ENCODE measurements around the gene KIAA0753.
A peak's percentile ranks its signal among the peaks of the same experiment; 100 is the strongest.

Gene KIAA0753

DNA sequence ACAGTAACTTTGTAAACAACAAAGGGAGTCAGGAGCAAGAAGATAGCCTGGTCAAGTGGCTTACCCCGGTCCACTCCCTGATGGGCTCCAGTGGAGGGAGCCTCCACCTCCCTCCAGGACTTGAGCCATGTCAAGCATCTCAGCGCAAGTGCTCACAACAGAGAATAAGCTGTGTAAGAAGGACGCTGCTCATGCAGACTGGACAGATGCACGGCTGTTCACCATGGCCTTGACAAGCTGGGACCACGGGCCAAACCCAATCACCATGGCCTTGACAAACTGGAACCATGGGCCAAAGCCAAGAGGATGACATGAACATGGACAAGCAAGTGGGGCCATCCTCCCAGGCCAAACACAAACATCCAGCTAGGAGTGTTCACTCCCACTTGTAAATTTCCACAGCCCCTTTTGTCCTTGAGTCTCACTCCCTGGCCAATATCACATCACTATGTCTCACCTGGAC lies 80.7 kb downstream of the KIAA0753 start:
- no peak overlapping the region for H3K4me2 ChIP-seq (ENCODE audit: low read length)
- H3K9ac ChIP-seq (ENCODE audit: low read depth, low read length): no peak overlapping the region
- peaks cover 10% of the 10 kb centered on the region for H3K4me1 ChIP-seq (ENCODE audit: control insufficient read depth, insufficient read depth, low read length)
- H3K36me3 ChIP-seq (ENCODE audit: insufficient read depth, low read length): no peaks in the 10 kb centered on the region
- no peaks in the 10 kb centered on the region for H3K9me3 ChIP-seq (replicated peaks; ENCODE audit: low read length)
- H3K4me3 ChIP-seq (ENCODE audit: low read length): no peak overlapping the region
- H3K27me3 ChIP-seq (ENCODE audit: control insufficient read depth, insufficient read depth, low read length): peaks cover 4% of the 10 kb centered on the region

DNA sequence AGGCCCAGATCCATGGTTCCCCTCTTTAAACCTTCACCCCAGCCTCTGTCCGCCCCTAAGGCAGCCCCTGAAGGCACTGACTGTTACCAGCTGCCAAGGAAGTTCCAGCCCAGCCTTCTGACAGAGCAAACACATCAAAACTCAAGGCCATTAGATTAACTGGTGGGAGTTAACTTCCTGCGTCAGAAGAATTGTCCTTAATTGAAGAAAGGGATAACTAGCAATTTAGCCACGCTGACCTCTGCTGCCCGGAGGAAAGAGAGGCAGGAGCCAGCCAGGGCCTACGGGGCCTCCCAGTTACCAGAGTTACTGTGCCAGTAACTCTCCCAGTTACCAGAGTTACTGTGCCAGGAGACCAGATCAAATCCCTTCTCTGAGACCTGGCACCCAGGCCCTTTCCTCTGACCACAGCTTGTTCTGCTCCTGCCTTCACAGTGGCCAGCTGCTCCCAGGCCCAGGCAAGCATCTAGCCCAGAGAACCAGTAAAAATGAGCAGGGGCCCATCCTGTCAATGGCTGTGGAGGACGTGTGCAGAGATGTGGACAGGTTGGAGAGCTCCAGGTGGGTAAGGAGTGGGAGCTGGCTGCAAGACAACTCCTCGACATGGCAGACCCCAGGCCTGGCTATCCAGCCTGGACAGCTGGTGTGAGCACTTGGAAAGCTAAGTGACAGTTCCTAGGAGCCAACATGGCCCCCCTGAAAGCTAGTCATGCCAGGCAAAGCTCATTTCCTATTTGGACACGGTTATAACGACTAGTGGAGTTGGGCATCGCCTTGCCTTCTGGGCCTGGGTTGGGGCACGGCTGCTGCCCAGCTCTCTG lies 81.4 kb downstream of the KIAA0753 start:
- Histone ChIP-seq H3K4me3 (ENCODE audit: low read length) (no peak overlapping the region), H3K9ac (ENCODE audit: low read depth, low read length) (no peak overlapping the region), H3K4me2 (ENCODE audit: low read length) (no peak overlapping the region), H3K9me3 (replicated peaks; ENCODE audit: low read length) (no peaks in the 10 kb centered on the region), H3K27me3 (ENCODE audit: control insufficient read depth, insufficient read depth, low read length) (peaks cover 7% of the 10 kb centered on the region), H3K36me3 (ENCODE audit: insufficient read depth, low read length) (no peaks in the 10 kb centered on the region), H3K4me1 (ENCODE audit: control insufficient read depth, insufficient read depth, low read length) (peaks cover 15% of the 10 kb centered on the region)

DNA sequence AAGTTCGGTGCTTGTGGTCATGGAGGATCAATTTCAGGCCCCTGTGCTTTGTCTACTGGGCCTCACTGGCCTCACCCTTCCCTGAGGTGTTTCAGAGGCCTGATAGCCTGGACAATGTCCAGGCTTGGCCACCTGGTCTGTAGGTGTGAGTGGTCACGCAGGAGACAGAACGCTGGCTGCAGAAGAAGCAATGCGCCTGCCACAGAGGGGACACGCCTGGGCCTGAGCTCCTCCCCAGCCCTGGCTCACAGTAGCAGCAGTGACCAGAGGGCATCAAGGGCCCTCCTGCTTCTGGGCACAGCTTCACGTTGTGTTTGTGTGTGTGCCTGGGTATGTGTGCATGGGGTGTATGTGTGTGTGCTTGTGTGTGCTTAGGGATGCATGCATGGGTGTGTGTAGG lies 82.2 kb downstream of the KIAA0753 start:
- H3K4me2 ChIP-seq (ENCODE audit: low read length): no peak overlapping the region
- H3K4me3 ChIP-seq (ENCODE audit: low read length): no peak overlapping the region
- H3K9ac ChIP-seq (ENCODE audit: low read depth, low read length): no peak overlapping the region
- no peaks in the 10 kb centered on the region for H3K9me3 ChIP-seq (replicated peaks; ENCODE audit: low read length)
- H3K27me3 ChIP-seq (ENCODE audit: control insufficient read depth, insufficient read depth, low read length): peaks cover 10% of the 10 kb centered on the region
- peaks cover 15% of the 10 kb centered on the region for H3K4me1 ChIP-seq (ENCODE audit: control insufficient read depth, insufficient read depth, low read length)
- H3K36me3 ChIP-seq (ENCODE audit: insufficient read depth, low read length): no peaks in the 10 kb centered on the region

DNA sequence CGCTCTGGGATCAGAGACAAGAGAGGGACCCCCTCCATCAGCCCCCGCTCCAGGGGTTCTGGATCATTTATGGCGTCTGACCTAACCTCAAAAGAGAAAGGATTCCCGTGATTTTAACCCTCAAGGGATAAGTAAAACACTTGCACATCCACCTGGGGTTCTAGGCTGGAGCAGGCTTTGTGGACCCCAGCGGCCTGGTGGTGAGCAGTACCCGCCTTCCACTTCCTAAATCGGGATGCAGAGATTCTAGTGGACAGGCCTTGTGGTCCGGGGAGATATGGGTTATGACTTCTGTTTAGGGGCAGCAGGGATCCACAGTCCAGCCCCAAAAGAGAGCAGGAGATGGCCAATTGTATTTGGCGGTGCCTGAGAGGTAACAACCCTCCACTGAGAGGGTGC lies 83.5 kb downstream of the KIAA0753 start:
- Histone ChIP-seq H3K36me3 (ENCODE audit: insufficient read depth, low read length) (no peaks in the 10 kb centered on the region), H3K4me3 (ENCODE audit: low read length) (no peak overlapping the region), H3K4me2 (ENCODE audit: low read length) (no peak overlapping the region), H3K4me1 (ENCODE audit: control insufficient read depth, insufficient read depth, low read length) (peaks cover 19% of the 10 kb centered on the region), H3K9ac (ENCODE audit: low read depth, low read length) (no peak overlapping the region), H3K9me3 (replicated peaks; ENCODE audit: low read length) (no peaks in the 10 kb centered on the region), H3K27me3 (ENCODE audit: control insufficient read depth, insufficient read depth, low read length) (peaks cover 13% of the 10 kb centered on the region)

DNA sequence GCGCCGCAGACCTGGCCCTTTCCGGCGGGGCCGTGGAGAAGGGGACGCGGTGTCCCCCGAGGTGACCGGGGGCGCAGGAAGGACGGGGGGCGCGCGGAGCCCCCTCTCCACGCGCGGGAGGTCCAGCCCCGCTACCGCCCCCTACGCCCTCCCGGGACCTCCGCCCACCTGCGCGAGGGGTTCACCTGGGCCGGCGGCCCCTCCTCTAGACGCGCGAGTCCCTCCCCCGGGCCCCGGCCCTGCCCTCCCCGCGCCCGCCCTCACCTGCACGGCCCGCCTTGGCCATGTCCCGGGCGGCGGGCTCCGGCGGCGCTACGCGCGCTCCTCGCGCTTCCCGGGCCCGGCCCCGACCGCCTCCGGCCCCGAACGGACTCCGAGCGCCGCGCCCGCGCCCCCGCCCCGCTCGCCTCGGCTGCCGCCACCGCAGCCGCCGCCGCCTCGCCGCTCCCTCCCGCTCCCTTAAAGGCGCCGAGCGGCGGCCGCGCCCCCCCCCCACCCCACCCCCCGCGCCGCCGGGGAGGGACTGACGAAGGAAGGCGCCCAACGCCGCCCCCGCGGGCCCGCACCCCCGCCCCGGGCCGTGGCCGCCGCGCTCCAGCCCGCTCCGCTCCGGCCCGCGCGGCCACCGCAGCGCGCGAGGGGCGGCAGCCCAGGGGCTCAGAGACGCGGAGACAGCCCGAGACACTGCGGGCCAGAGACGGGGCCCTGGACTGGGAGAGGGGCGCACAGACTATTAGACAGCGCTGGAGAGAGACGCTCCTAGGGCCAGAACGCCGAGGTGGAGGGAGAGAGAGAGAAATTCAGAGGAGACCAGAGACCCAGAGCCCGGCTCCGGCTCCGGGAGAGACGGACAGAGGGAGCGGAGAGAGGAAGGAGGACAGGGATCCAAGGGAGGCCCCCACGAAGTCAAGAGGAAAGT lies 84.1 kb downstream of the KIAA0753 start, which contains the start of gene PITPNM3:
TSS of gene PITPNM3 (minus strand) at position 435 of the 919 bp plus-strand sequence. CDS start at position 286, 149 bp downstream.
- Histone ChIP-seq H3K4me3 (ENCODE audit: low read length) (peak within 1 kb of the TSS; percentile 72), H3K27me3 (ENCODE audit: control insufficient read depth, insufficient read depth, low read length) (peaks cover 13% of the 10 kb centered on the region), H3K4me1 (ENCODE audit: control insufficient read depth, insufficient read depth, low read length) (peaks cover 19% of the 10 kb centered on the region), H3K4me2 (ENCODE audit: low read length) (peak within 1 kb of the TSS; percentile 97), H3K9me3 (replicated peaks; ENCODE audit: low read length) (no peaks in the 10 kb centered on the region), H3K36me3 (ENCODE audit: insufficient read depth, low read length) (no peaks in the 10 kb centered on the region), H3K9ac (ENCODE audit: low read depth, low read length) (peak within 1 kb of the TSS; percentile 26)

DNA sequence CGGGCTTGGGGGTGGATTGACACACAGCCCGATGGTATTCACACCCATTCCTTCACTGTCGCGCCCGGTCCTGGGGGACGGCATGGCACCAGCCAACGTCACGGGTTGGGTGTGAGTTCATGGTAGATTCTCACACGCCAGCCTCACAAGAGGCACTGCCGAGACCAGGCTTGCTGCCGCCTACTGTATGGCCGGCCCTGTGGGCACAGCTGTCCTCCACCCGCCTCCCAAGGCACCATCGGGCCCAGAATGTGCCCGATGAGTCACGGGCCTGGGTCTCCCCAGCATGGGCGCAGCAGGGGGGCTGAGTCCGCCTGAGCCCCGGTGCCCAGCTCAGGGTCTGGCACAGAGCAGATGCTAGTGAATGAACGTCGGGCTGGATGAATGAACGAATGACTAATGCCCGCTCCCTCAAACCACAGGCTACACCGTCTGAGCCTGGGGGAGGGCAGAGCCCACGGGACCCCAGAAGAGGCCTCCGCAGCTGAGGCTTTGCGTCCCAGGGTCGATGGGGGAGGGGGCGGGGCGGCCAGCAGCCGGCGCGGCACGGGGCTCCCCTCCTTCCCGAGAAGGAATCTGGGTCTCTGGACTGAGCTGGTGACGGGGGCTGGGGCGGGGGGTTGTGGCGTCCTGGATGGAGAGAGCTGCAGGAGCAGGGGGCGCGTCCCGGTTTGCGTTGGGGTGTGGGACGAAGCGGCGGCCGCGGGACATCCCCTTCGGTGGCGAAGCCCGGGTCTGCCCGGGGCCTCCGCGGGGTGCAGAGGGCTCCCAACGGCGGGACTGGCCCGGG lies 85.0 kb downstream of the KIAA0753 start:
- Histone ChIP-seq H3K4me1 (ENCODE audit: control insufficient read depth, insufficient read depth, low read length) (peaks cover 19% of the 10 kb centered on the region), H3K27me3 (ENCODE audit: control insufficient read depth, insufficient read depth, low read length) (peaks cover 13% of the 10 kb centered on the region), H3K4me2 (ENCODE audit: low read length) (peak overlapping the region; percentile 97), H3K4me3 (ENCODE audit: low read length) (peak overlapping the region; percentile 72), H3K9me3 (replicated peaks; ENCODE audit: low read length) (no peaks in the 10 kb centered on the region), H3K9ac (ENCODE audit: low read depth, low read length) (peak overlapping the region; percentile 26), H3K36me3 (ENCODE audit: insufficient read depth, low read length) (no peaks in the 10 kb centered on the region)

DNA sequence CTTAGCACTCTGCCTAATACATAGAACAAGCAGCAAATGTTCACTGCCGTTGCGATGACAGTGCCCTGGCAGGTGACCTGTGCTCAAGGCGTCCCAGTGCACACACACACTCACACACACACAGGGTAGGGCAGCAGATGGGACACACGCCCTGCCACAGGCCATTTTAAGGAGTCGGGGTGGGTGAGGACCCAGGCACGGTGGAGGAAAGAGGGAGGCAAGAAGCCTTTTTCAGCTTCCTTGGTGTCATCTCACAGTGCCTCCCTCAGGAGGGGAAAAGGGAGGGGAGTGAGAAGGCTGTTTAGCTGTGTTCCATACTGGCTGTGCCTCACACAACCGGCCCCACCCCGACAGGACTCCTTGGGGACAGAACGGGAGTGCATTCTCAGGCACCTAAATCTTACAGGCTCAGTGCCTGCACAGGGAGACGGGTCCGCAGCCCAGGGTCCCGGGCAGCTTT lies 85.6 kb downstream of the KIAA0753 start:
- Histone ChIP-seq H3K36me3 (ENCODE audit: insufficient read depth, low read length) (no peaks in the 10 kb centered on the region), H3K27me3 (ENCODE audit: control insufficient read depth, insufficient read depth, low read length) (peaks cover 13% of the 10 kb centered on the region), H3K9ac (ENCODE audit: low read depth, low read length) (peak overlapping the region; percentile 26), H3K4me1 (ENCODE audit: control insufficient read depth, insufficient read depth, low read length) (peaks cover 19% of the 10 kb centered on the region), H3K4me2 (ENCODE audit: low read length) (peak overlapping the region; percentile 97), H3K9me3 (replicated peaks; ENCODE audit: low read length) (no peaks in the 10 kb centered on the region), H3K4me3 (ENCODE audit: low read length) (peak overlapping the region; percentile 72)

DNA sequence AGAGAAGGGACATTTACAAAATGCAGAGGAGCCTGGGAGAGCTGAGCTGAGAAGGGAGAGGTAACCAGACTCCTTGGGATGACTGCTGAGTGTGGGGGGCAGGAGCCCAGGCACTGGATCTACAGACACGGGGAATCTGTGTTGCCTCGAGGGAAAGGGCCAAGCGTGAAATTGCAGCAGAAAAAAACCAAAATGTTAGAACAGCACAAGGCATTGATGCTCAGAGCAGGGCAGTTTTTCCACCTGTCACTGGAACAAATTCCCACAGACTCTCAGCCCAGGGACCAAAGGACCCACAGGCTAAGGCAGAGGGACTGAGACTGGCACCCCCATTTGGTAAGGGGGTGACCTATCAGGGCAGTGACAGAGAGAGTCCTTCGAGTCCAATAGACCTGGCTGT lies 86.2 kb downstream of the KIAA0753 start:
- H3K4me3 ChIP-seq (ENCODE audit: low read length): no peak overlapping the region
- H3K27me3 ChIP-seq (ENCODE audit: control insufficient read depth, insufficient read depth, low read length): peaks cover 13% of the 10 kb centered on the region
- peak overlapping the region; percentile 97 for H3K4me2 ChIP-seq (ENCODE audit: low read length)
- H3K9me3 ChIP-seq (replicated peaks; ENCODE audit: low read length): no peaks in the 10 kb centered on the region
- peaks cover 19% of the 10 kb centered on the region for H3K4me1 ChIP-seq (ENCODE audit: control insufficient read depth, insufficient read depth, low read length)
- no peak overlapping the region for H3K9ac ChIP-seq (ENCODE audit: low read depth, low read length)
- no peaks in the 10 kb centered on the region for H3K36me3 ChIP-seq (ENCODE audit: insufficient read depth, low read length)

DNA sequence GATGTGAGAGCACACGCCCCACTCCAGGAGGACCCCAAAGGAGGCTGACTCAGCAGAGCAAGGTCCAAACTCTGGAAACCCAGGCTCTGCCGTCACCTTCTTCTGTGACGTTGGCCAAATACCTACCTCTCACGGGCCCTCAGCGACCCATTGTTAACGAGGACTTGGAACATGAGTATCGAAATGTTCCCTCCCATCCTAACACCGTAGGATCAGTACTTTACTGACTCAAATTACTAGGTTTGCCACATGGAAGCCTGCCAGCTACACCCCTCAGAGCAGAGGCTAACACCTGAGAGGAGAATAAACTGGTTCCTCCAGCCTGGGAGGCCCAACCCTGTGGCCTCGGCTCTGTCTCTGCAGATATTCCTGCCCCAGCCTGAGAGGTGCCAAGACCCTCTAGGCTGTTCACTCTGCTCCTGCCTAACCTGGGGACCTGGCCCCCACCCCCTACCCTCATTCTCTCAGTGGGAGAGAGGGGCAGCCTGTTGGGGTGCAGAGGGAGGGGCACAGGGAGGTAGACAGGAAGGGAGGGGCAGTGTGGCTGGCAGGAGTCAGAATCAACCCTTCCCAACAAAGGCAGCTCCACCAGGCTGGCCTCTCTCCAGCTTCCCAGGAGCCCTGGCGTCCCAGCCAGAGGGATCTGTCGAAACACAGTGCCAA lies 88.5 kb downstream of the KIAA0753 start:
- no peak overlapping the region for H3K4me2 ChIP-seq (ENCODE audit: low read length)
- H3K4me3 ChIP-seq (ENCODE audit: low read length): no peak overlapping the region
- no peaks in the 10 kb centered on the region for H3K9me3 ChIP-seq (replicated peaks; ENCODE audit: low read length)
- peaks cover 31% of the 10 kb centered on the region for H3K4me1 ChIP-seq (ENCODE audit: control insufficient read depth, insufficient read depth, low read length)
- peaks cover 13% of the 10 kb centered on the region for H3K27me3 ChIP-seq (ENCODE audit: control insufficient read depth, insufficient read depth, low read length)
- H3K9ac ChIP-seq (ENCODE audit: low read depth, low read length): no peak overlapping the region
- no peaks in the 10 kb centered on the region for H3K36me3 ChIP-seq (ENCODE audit: insufficient read depth, low read length)

DNA sequence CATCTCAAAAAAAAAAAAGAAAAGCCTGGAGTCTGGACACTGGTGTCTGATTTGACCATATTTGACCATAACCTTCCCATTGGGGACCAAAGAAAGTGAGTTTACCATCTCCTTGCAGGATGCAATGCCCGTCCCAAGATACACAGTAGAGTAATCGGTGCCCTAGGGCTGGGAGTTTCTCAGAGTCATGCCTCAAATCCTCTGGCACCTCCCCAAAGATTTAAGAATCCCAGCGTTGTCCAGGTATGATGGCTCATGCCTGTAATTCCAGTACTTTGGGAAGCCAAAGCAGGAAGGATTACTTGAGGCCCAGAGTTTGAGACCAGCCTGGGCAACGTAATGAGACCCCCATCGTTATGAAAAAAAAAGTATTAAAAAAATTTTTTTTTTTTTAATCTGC lies 89.2 kb downstream of the KIAA0753 start:
- Histone ChIP-seq H3K27me3 (ENCODE audit: control insufficient read depth, insufficient read depth, low read length) (peaks cover 13% of the 10 kb centered on the region), H3K9me3 (replicated peaks; ENCODE audit: low read length) (no peaks in the 10 kb centered on the region), H3K36me3 (ENCODE audit: insufficient read depth, low read length) (no peaks in the 10 kb centered on the region), H3K4me1 (ENCODE audit: control insufficient read depth, insufficient read depth, low read length) (peaks cover 31% of the 10 kb centered on the region), H3K4me3 (ENCODE audit: low read length) (no peak overlapping the region), H3K4me2 (ENCODE audit: low read length) (no peak overlapping the region), H3K9ac (ENCODE audit: low read depth, low read length) (no peak overlapping the region)

Data from skeletal muscle satellite cell (primary cell).